Nephron progenitor cell (in vitro differentiated cells): ENCODE results near the gene ELAVL1.

ENCODE experiments used
- DNase-seq: peaks from one replicate; pipeline ENCODE4 v3.0.0; 2021
- H3K27ac Mint-ChIP-seq: 2 replicates; pipeline ENCODE4 v1.8.0; 2021; ENCODE audit warnings: mild to moderate bottlenecking, moderate library complexity, mixed read lengths
- H3K27me3 Mint-ChIP-seq: 2 replicates; pipeline ENCODE4 v1.8.0; 2021; ENCODE audit warnings: mild to moderate bottlenecking, low read depth, mixed read lengths; ENCODE audit not compliant: poor library complexity
- H3K36me3 Mint-ChIP-seq: 2 replicates; pipeline ENCODE4 v1.8.0; 2021; ENCODE audit warnings: low read depth, mixed read lengths
- H3K4me1 Mint-ChIP-seq: 2 replicates; pipeline ENCODE4 v1.8.0; 2021; ENCODE audit warnings: mixed read lengths
- H3K4me3 Mint-ChIP-seq: 2 replicates; pipeline ENCODE4 v1.8.0; 2021; ENCODE audit warnings: mild to moderate bottlenecking, moderate library complexity, mixed read lengths
- H3K9me3 Mint-ChIP-seq: 2 replicates; pipeline ENCODE4 v1.8.0; 2021; ENCODE audit warnings: mild to moderate bottlenecking, moderate library complexity, mixed read lengths
- TF ChIP-seq, protein P1 (sequence below): fragments of 200-600 bp; sonication (generic); IDR thresholded peaks from 2 replicates; pipeline ENCODE4 v1.5.0; 2021; ENCODE audit warnings: antibody characterized with exemption

ELAVL1 gene

GRCh38 chr19:8023371-8023770, 17.9 kb upstream of the ELAVL1 start:
- peaks cover 9% of the 10 kb centered on the region for H3K36me3 Mint-ChIP-seq
- peaks cover 5% of the 10 kb centered on the region for H3K27me3 Mint-ChIP-seq
- TF ChIP-seq, protein P1, sequence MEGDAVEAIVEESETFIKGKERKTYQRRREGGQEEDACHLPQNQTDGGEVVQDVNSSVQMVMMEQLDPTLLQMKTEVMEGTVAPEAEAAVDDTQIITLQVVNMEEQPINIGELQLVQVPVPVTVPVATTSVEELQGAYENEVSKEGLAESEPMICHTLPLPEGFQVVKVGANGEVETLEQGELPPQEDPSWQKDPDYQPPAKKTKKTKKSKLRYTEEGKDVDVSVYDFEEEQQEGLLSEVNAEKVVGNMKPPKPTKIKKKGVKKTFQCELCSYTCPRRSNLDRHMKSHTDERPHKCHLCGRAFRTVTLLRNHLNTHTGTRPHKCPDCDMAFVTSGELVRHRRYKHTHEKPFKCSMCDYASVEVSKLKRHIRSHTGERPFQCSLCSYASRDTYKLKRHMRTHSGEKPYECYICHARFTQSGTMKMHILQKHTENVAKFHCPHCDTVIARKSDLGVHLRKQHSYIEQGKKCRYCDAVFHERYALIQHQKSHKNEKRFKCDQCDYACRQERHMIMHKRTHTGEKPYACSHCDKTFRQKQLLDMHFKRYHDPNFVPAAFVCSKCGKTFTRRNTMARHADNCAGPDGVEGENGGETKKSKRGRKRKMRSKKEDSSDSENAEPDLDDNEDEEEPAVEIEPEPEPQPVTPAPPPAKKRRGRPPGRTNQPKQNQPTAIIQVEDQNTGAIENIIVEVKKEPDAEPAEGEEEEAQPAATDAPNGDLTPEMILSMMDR, result no peak
- H3K27ac Mint-ChIP-seq, result peak overlapping the region; percentile 48
- H3K4me1 Mint-ChIP-seq, result peaks cover 45% of the 10 kb centered on the region
- H3K4me3 Mint-ChIP-seq, result no peak overlapping the region
- no peak for DNase-seq
- H3K9me3 Mint-ChIP-seq, result peaks cover 18% of the 10 kb centered on the region

DNA sequence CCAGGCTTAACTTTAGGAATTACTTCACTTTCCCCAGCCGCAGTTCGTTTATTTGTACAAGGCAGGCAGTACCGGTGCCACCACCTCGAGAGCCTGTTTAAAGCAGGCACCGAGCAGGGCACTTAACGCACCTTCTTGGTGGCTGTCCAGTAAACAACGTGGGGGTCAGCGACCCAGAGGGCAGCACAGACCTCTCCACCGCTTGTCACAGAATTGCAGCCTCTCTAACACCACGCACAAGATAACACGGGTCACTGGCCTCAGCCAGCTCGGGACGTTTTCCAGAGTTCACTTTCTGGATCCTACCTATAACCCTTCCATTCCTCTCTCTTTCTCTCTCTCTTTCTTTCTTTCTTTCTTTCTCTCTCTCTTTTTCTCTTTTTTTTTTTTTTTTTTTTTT, 16.8 kb upstream of the ELAVL1 start:
- peaks cover 18% of the 10 kb centered on the region for H3K9me3 Mint-ChIP-seq
- no peak overlapping the region for H3K4me3 Mint-ChIP-seq
- H3K27me3 Mint-ChIP-seq, result peaks cover 5% of the 10 kb centered on the region
- peaks cover 43% of the 10 kb centered on the region for H3K4me1 Mint-ChIP-seq
- H3K36me3 Mint-ChIP-seq, result peaks cover 11% of the 10 kb centered on the region
- H3K27ac Mint-ChIP-seq, result peak overlapping the region; percentile 61
- TF ChIP-seq, protein P1, result no peak
- no peak for DNase-seq

GRCh38 chr19:8021374-8021773, 15.9 kb upstream of the ELAVL1 start:
- peaks cover 37% of the 10 kb centered on the region for H3K4me1 Mint-ChIP-seq
- no peak for DNase-seq
- TF ChIP-seq, protein P1, result no peak
- H3K9me3 Mint-ChIP-seq, result peaks cover 18% of the 10 kb centered on the region
- H3K36me3 Mint-ChIP-seq, result peaks cover 13% of the 10 kb centered on the region
- H3K27ac Mint-ChIP-seq, result no peak overlapping the region
- H3K4me3 Mint-ChIP-seq, result no peak overlapping the region
- H3K27me3 Mint-ChIP-seq, result peaks cover 2% of the 10 kb centered on the region

GRCh38 chr19:8020681-8021080, 15.2 kb upstream of the ELAVL1 start:
- TF ChIP-seq, protein P1, result no peak
- peaks cover 13% of the 10 kb centered on the region for H3K36me3 Mint-ChIP-seq
- H3K4me1 Mint-ChIP-seq, result peaks cover 37% of the 10 kb centered on the region
- H3K27ac Mint-ChIP-seq, result peak overlapping the region; percentile 41
- DNase-seq, result no peak
- H3K9me3 Mint-ChIP-seq, result peaks cover 18% of the 10 kb centered on the region
- H3K4me3 Mint-ChIP-seq, result no peak overlapping the region
- peaks cover 2% of the 10 kb centered on the region for H3K27me3 Mint-ChIP-seq

DNA sequence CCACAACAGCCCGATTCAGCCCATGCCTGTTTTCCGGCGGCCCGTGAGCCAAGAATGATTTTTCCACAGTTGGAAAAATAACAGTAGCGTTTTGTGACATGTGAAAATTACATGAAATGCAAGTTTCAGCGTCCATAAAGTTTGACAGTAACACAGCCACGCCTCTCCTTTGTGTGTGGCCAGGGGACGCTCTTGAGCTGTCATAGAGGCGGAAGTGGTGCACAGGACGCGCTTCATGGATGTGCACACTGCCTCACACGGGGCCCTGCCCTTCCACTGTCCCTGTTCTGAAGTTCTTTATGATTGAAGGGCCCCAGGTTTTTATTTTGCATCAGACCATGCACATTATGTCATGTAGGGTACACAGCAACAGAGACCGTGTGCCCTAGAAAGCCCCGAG, 12.4 kb upstream of the ELAVL1 start:
- Mint-ChIP-seq H3K9me3 (peaks cover 11% of the 10 kb centered on the region), H3K4me3 (no peak overlapping the region), H3K27me3 (no peaks in the 10 kb centered on the region), H3K27ac (no peak overlapping the region), H3K4me1 (peaks cover 26% of the 10 kb centered on the region), H3K36me3 (peaks cover 10% of the 10 kb centered on the region)
- TF ChIP-seq, protein P1, result no peak
- no peak for DNase-seq

GRCh38 chr19:8004723-8005513, 523 bp downstream of the ELAVL1 start:
- TF ChIP-seq, protein P1, result no peak
- H3K27me3 Mint-ChIP-seq, result peaks cover 3% of the 10 kb centered on the region
- H3K4me1 Mint-ChIP-seq, result peaks cover 43% of the 10 kb centered on the region
- H3K36me3 Mint-ChIP-seq, result peaks cover 30% of the 10 kb centered on the region
- H3K9me3 Mint-ChIP-seq, result no peaks in the 10 kb centered on the region
- H3K27ac Mint-ChIP-seq, result peak overlapping the region; percentile 99
- DNase-seq, result peak; percentile 58
- H3K4me3 Mint-ChIP-seq, result peak overlapping the region; percentile 99
